Activated T-helper 17 cell treated with anti-CD3 and anti-CD28 coated beads, Interleukin-2, amount 50 U/mL, for 72 hours (primary cell): ENCODE results near the gene ECEL1. TPM values are rescaled to one million over a fixed set of nuclear protein-coding genes. Genes with fewer than 3 reads are reported as not detected.
"Not testable (repeated sequence)": the region's sequence is repeated elsewhere in the genome, so short reads cannot be mapped to it uniquely, and the experiment has no call there.

Experiments
- ATAC-seq: fragments of 150-1000 bp; cut with Tn5 transposase; replicated peaks from 2 replicates; pipeline ENCODE4 v1.10.0; 2021; ENCODE audit warnings: mild to moderate bottlenecking, moderate library complexity
- H3K27ac Mint-ChIP-seq: one replicate; pipeline ENCODE4 v1.8.0; 2022; ENCODE audit warnings: mixed read lengths
- H3K27me3 Mint-ChIP-seq: one replicate; pipeline ENCODE4 v1.8.0; 2022; ENCODE audit warnings: mixed read lengths
- H3K36me3 Mint-ChIP-seq: one replicate; pipeline ENCODE4 v1.8.0; 2022; ENCODE audit warnings: low read depth, mild to moderate bottlenecking, mixed read lengths
- H3K4me1 Mint-ChIP-seq: one replicate; pipeline ENCODE4 v1.8.0; 2022; ENCODE audit warnings: mixed read lengths
- H3K4me3 Mint-ChIP-seq: one replicate; pipeline ENCODE4 v1.8.0; 2022; ENCODE audit warnings: mild to moderate bottlenecking, mixed read lengths
- H3K9me3 Mint-ChIP-seq: one replicate; pipeline ENCODE4 v1.8.0; 2022; ENCODE audit warnings: mixed read lengths
- total RNA-seq, 2 donors: library from RNA; stranded (reverse); gene quantifications; one replicate each; pipeline ENCODE4 v1.2.3, GENCODE V29; 2022

The ECEL1 gene
- total RNA-seq, 2 donors from 2014 or later, result not detected

- not testable (repeated sequence) for H3K9me3 Mint-ChIP-seq, H3K36me3 Mint-ChIP-seq, H3K27me3 Mint-ChIP-seq, ATAC-seq, H3K4me1 Mint-ChIP-seq, H3K4me3 Mint-ChIP-seq, H3K27ac Mint-ChIP-seq
These were observed 45.2 kb downstream of the ECEL1 start for GRCh38 chr2:232442431-232442830.

- not testable (repeated sequence) for H3K27ac Mint-ChIP-seq, H3K9me3 Mint-ChIP-seq, H3K4me1 Mint-ChIP-seq, ATAC-seq, H3K4me3 Mint-ChIP-seq, H3K27me3 Mint-ChIP-seq, H3K36me3 Mint-ChIP-seq
These were observed 45.7 kb downstream of the ECEL1 start for GRCh38 chr2:232441922-232442321.

- Mint-ChIP-seq H3K4me3 (no peak overlapping the region), H3K36me3 (no peaks in the 10 kb centered on the region), H3K27ac (no peak overlapping the region), H3K27me3 (no peaks in the 10 kb centered on the region), H3K9me3 (no peaks in the 10 kb centered on the region), H3K4me1 (no peaks in the 10 kb centered on the region)
- no peak for ATAC-seq
These were observed 46.4 kb downstream of the ECEL1 start for GRCh38 chr2:232441147-232441651.

- not testable (repeated sequence) for H3K4me3 Mint-ChIP-seq, H3K27me3 Mint-ChIP-seq, H3K4me1 Mint-ChIP-seq, H3K9me3 Mint-ChIP-seq, H3K36me3 Mint-ChIP-seq, H3K27ac Mint-ChIP-seq
- peak; percentile 83 for ATAC-seq
These were observed 47.2 kb downstream of the ECEL1 start for GRCh38 chr2:232440220-232441018.

GRCh38 chr2:232439758-232440135 is 47.9 kb downstream of the ECEL1 start:
- H3K27me3 Mint-ChIP-seq, result no peaks in the 10 kb centered on the region
- no peak for ATAC-seq
- no peak overlapping the region for H3K4me3 Mint-ChIP-seq
- no peaks in the 10 kb centered on the region for H3K4me1 Mint-ChIP-seq
- no peak overlapping the region for H3K27ac Mint-ChIP-seq
- H3K9me3 Mint-ChIP-seq, result no peaks in the 10 kb centered on the region
- no peaks in the 10 kb centered on the region for H3K36me3 Mint-ChIP-seq

GRCh38 chr2:232438951-232439757 is 48.5 kb downstream of the ECEL1 start:
- H3K9me3 Mint-ChIP-seq, result no peaks in the 10 kb centered on the region
- no peaks in the 10 kb centered on the region for H3K36me3 Mint-ChIP-seq
- H3K27me3 Mint-ChIP-seq, result no peaks in the 10 kb centered on the region
- no peaks in the 10 kb centered on the region for H3K4me1 Mint-ChIP-seq
- ATAC-seq, result peak; percentile 37
- H3K4me3 Mint-ChIP-seq, result no peak overlapping the region
- no peak overlapping the region for H3K27ac Mint-ChIP-seq

GRCh38 chr2:232438091-232438490 is 49.5 kb downstream of the ECEL1 start:
- Mint-ChIP-seq H3K9me3 (no peaks in the 10 kb centered on the region), H3K4me3 (no peak overlapping the region), H3K4me1 (no peaks in the 10 kb centered on the region), H3K27ac (no peak overlapping the region), H3K27me3 (no peaks in the 10 kb centered on the region), H3K36me3 (no peaks in the 10 kb centered on the region)
- no peak for ATAC-seq

- no peak for ATAC-seq
- Mint-ChIP-seq H3K9me3 (no peaks in the 10 kb centered on the region), H3K4me1 (no peaks in the 10 kb centered on the region), H3K36me3 (no peaks in the 10 kb centered on the region), H3K27ac (no peak overlapping the region), H3K27me3 (no peaks in the 10 kb centered on the region), H3K4me3 (no peak overlapping the region)
These were observed 50.5 kb downstream of the ECEL1 start for GRCh38 chr2:232437195-232437571.

- no peak overlapping the region for H3K4me3 Mint-ChIP-seq
- no peaks in the 10 kb centered on the region for H3K9me3 Mint-ChIP-seq
- no peaks in the 10 kb centered on the region for H3K4me1 Mint-ChIP-seq
- no peak for ATAC-seq
- H3K36me3 Mint-ChIP-seq, result no peaks in the 10 kb centered on the region
- H3K27me3 Mint-ChIP-seq, result no peaks in the 10 kb centered on the region
- no peak overlapping the region for H3K27ac Mint-ChIP-seq
These were observed 51.0 kb downstream of the ECEL1 start for GRCh38 chr2:232436381-232437194.

- Mint-ChIP-seq H3K4me3 (no peak overlapping the region), H3K4me1 (no peaks in the 10 kb centered on the region), H3K9me3 (no peaks in the 10 kb centered on the region), H3K27ac (no peak overlapping the region), H3K36me3 (no peaks in the 10 kb centered on the region), H3K27me3 (no peaks in the 10 kb centered on the region)
- ATAC-seq, result no peak
These were observed 51.8 kb downstream of the ECEL1 start for GRCh38 chr2:232435805-232436204.

- Mint-ChIP-seq H3K4me3 (no peak overlapping the region), H3K27me3 (no peaks in the 10 kb centered on the region), H3K4me1 (no peaks in the 10 kb centered on the region), H3K9me3 (no peaks in the 10 kb centered on the region), H3K27ac (no peak overlapping the region), H3K36me3 (no peaks in the 10 kb centered on the region)
- no peak for ATAC-seq
These were observed 52.3 kb downstream of the ECEL1 start for GRCh38 chr2:232435375-232435648.

GRCh38 chr2:232434563-232435374 is 52.9 kb downstream of the ECEL1 start:
- no peak for ATAC-seq
- Mint-ChIP-seq H3K27ac (no peak overlapping the region), H3K9me3 (no peaks in the 10 kb centered on the region), H3K36me3 (no peaks in the 10 kb centered on the region), H3K4me3 (no peak overlapping the region), H3K4me1 (no peaks in the 10 kb centered on the region), H3K27me3 (no peaks in the 10 kb centered on the region)

GRCh38 chr2:232434091-232434490 is 53.5 kb downstream of the ECEL1 start:
- H3K36me3 Mint-ChIP-seq, result no peaks in the 10 kb centered on the region
- no peak for ATAC-seq
- no peaks in the 10 kb centered on the region for H3K4me1 Mint-ChIP-seq
- no peak overlapping the region for H3K27ac Mint-ChIP-seq
- no peak overlapping the region for H3K4me3 Mint-ChIP-seq
- no peaks in the 10 kb centered on the region for H3K9me3 Mint-ChIP-seq
- peaks cover 3% of the 10 kb centered on the region for H3K27me3 Mint-ChIP-seq

- not testable (repeated sequence) for H3K4me3 Mint-ChIP-seq, H3K27ac Mint-ChIP-seq, H3K27me3 Mint-ChIP-seq, H3K4me1 Mint-ChIP-seq, H3K9me3 Mint-ChIP-seq, ATAC-seq, H3K36me3 Mint-ChIP-seq
These were observed 54.0 kb downstream of the ECEL1 start for GRCh38 chr2:232433622-232434021.
